NB4 (cell line): ENCODE data around the gene TAOK1.

ENCODE experiments used
- CTCF ChIP-seq: IDR thresholded peaks from one replicate; pipeline ENCODE4 v1.5.1; 2012; ENCODE audit warnings: low read depth, low read length
- POLR2A ChIP-seq: IDR thresholded peaks from 2 replicates; pipeline ENCODE4 v1.6.1; 2011; ENCODE audit warnings: mild to moderate bottlenecking; ENCODE audit not compliant: insufficient read length; ENCODE audit errors: extremely low read depth

- TF ChIP-seq CTCF (no peak), POLR2A (no peak)
These were observed 159.2 kb downstream of the TAOK1 start for GRCh38 chr17:29549177-29549923.
